Stromal cell of bone marrow (primary cell): Measurements from ENCODE around the gene LMO1.

Source experiments
- DNase-seq: peaks from one replicate; pipeline ENCODE4 v3.0.0-alpha.2; 2012; ENCODE audit warnings: low read depth

LMO1 gene

DNA sequence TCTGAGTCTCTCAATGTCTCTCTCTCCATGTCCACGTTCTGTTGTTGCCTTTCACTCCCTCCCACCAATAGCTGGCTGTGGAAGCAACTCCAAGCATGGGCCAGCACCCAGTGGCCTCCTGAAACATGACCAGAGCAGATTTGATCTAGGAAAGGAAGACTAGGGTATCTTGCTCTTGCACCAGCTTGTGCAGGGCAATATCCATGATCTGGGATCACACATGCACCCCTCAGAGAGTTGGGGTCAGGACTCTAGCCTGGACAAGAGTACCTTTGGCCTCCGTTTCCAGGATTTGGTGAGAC is 60.3 kb downstream of the LMO1 start:
- DNase-seq: no peak

DNA sequence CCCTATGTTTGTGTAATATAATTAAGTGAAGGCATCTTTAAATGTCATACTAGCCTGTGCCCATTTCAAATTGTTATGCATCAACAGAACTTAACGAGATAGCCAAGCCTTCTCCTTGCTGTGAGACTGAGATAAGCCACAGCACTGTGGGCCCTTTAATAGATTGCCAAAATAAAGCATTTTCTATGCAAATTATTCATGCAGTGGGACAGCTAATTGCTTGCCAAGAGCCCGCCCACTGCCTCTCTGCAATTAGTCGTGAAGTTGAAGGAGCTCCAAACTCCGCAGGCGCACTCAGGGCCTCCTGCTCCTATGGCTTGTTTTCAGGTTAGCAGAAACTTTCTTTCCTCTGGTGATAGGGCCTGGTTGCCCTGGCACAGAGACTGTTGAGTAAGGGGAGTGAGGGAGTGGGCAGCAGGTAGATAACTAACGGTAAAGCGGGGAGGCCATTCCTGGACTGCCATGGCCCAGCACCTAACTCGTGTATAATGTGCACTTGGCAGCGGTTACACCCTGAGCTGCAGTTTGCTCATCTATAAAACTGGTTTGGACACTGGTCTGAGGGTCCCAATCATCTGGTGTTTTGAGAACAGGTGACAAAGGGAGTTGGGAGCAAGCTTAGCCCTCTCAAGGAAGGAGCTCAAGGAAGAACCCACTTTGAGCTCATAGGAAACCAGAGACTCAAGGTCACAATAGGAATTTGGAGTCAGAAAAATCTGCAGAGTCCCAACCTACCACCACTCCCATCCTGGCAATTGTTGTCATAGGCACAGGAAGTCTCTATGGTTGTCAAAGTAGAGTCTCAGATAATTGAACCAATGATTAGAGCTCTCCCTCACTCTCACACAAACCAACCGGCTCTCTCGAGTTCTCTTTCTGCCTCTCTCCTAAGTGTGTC is 60.9 kb downstream of the LMO1 start:
- DNase-seq: no peak

DNA sequence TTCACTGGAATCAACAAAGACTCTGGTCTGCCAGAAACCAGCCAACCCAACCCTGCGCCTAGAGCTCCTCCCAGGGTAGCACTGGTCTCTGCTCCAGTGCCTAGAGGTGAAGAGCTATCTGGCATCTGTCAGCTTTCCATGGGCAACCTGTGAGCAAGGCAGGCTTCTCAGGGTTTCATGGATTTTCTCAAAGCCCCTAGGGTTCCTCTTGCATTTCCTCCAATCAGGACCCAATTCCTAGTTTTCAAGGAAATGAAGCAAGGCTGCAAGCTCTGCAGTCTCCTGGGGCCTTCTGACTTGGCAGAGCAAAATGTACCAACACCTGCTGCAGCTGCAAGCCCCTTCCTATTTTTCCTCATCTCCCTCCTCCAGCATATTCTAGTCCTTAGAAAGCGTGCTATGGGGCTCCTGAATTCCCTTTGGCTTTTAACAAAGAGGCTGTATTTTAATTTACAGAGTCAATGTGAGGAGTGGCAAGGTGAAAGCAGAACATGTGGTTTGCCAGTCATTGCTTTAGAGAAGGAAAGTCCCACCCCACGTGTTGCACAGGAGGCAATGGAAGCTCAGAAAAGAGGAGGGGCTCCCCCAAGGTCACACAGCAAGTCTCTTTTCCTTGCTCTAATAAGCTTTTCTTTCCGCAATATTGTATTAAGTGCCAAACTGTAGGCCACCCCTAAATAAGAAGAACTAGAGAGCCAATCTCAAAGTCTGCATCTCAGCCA is 61.9 kb downstream of the LMO1 start:
- DNase-seq: no peak

DNA sequence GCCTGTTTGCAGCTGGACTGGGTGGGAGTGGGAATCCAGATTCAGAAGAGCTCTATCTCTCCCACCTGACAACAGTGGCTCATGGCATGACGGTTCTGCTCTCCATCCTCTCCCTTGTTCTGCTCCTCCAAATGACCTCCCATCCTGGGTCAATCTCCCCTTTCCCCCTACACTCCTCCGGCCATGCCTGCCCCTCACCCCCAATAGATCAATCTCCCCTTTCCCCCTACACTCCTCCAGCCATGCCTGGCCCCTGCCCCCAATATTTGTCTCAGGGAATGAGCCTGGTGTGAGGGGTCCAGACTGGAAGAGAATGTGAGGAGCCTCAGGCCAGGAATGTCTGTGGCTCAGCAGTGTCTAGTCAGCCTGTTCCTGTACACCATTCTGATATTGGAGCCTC is 64.0 kb downstream of the LMO1 start:
- DNase-seq: no peak

DNA sequence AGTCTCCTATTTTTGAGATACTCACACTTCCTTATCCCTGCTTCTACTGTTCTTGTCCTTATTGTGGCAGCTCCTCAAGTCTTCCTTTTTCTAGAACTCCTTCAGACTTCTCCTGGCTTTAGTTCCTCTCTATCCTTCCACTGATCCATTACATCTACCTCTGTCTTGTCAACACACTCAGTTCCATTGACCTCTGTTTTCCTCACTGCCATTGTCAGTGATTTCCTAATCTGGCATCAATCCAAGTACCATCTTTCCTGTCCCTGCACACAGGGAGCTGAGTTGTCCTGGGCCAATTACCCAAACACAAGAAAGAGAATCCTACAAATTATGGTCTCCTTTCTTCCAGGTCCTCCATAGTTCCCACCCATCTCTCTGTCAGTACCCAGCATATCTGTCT is 66.9 kb downstream of the LMO1 start:
- no peak for DNase-seq

DNA sequence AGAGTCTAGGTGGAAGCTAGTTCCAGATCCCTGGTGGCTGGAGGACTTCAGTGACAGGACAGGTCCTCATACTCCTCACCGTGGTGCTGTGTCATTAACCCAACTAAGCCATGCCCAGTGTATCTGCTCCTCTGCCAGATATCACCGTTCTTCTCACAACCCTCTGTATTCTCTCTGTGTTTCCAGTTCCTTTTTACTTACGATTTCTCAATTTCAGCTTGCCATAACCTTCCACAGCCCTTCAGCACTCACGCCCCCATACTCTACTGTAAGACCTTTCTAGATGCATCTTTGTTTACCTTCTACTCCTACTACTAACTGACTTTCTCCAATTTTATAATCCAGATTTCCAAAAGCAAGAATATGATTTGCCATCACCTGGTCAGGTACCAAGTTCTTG is 68.7 kb downstream of the LMO1 start:
- DNase-seq: no peak

DNA sequence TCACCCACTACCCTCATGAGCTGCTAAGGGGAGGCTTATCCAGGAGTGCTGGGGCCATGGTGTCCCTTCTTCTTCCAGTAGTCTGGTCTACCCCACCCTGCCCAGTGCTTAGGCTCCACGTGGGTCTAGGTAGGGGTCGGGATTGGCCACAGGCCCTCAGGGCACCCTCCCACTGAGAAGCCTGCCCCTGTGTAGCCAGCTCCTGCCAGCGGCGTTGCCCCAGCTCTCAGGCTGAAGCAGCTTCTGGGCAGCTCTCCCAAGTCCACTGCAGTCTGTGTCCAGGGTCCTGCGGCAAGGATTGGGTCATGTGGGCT is 70.8 kb downstream of the LMO1 start:
- DNase-seq: no peak

DNA sequence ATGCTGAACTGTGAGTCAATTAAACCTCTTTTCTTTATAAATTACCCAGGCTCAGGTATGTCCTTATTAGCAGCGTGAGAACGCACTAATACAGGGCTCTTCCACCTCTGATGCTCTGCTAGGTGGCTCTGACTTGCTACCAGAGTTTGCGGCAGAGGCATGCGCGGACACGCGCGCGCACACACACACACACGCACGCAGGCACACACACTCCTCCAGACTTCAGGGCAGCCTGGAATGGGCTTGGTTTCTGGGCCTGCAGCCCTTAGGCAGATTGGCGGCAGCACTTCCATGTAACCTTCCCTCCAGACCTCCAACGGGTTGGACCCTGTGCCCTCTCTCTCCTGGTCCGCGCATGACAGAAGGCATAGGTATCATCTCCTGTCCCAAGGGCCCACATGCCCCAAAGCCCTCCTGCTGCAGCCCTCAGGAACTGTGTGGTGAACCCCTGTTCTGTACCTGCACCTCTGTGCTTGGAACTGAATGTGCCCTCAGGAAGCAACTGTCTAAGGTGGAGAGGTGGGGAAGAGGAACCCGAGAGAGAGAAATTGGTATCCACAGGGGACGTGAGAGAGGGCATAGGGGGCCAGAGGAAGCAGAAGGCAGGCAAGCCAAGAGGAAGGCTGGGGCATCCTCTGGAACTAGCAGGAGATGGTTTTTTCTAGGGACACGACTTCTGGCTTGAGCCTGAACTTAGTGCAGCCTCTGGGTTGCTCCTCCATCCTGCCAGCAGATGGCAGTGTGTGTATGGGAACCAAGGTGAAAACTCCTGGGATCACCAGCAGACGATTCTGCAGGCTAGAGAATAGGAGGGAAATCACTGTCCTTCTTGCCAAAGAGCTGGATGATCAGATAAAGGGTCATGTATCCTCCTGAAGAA is 71.4 kb downstream of the LMO1 start:
- peak; percentile 31 for DNase-seq

DNA sequence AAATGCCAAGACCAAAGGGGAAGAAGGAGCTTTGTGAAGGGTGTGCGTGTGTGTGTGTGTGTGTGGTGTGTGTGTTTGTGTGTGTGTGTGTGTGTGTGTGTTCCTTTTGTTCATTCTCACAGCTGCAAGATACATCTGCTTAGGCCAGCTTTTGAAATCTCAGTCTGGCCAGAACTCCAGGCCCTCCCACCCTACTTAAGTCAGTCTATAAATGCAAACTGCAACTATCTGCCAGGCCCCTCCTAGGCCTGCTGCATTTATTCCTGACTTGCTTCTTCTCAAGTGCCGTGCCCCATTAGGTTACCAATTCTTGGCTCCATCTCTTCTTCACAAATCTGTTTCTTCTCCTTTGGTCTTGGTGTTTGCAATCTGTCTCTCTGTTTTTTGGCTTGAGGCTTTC is 73.2 kb downstream of the LMO1 start:
- DNase-seq: no peak

DNA sequence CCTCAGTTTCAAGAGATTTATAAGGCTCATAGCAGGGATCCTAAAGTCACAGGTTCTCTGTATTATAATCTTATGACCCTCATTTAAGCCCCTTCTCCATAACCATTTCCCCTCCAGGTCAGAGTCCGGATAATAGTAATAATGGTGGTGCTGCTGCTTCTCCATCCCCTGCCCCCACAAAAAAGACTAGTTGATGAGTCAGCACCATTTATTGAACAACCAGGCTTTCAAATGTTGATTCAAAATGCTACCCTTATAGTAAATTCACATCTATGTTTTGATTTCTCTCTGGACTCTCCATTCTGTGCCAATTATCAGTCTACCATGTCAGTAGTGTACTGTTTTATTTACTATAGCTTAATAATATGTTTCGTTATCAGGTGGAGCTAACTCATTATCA is 77.2 kb downstream of the LMO1 start:
- DNase-seq: no peak

DNA sequence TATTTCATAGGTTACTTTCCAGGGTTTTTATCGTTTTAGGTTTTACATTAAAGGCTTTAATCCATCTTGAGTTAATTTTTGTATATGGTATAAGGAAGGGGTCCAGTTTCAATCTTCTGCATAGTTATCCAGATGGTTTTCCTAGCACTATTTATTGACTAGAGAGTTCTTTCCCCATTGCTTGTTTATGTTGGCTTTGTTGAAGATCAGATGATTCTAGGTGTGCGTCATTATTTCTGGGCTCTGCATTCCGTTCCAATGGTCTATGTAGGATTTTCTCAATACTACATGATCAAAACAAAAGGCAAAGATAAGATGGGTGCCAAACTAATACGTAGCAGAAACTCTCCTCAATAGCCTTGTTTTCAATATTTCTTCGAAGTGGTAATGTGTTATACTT is 80.6 kb downstream of the LMO1 start:
- no peak for DNase-seq

DNA sequence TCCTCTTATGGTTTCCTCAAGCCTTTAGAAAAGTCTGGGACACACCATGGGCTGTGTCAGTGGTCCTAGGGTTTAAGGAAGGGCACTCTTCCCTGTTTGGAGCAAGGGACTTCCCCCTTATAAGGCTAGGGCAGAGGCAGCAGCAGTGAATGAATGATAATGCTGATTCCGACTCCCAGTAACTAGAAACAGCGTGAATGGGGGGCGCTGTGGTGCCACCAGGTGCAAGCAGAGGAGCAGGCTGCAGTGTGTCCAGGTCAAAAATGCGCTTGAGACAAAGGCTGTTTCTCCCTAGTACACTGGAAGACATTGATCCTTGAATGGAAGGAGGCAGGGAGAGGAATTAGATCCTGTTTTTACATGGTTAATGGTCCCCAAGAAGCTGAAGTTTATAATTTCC is 83.2 kb downstream of the LMO1 start:
- DNase-seq: no peak

DNA sequence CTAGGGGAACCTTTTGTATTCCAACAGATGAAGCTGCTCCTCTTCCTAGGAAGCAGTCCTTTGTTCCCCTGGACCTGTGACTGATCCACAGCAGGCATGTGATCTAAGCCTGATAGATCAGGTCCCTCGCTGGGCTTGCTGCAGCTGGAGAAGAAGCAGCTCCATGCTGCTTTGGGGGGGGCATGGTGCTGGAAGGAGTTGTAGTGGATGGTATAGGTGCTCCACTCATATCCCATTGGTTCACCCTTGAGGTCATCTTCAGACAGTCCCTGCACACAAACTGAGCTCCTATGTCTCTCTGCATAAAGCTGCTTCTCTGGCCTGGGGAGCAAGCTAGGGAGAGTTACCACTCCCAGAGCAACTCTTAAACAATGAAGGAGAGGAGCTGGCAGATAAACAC is 85.4 kb downstream of the LMO1 start:
- no peak for DNase-seq

DNA sequence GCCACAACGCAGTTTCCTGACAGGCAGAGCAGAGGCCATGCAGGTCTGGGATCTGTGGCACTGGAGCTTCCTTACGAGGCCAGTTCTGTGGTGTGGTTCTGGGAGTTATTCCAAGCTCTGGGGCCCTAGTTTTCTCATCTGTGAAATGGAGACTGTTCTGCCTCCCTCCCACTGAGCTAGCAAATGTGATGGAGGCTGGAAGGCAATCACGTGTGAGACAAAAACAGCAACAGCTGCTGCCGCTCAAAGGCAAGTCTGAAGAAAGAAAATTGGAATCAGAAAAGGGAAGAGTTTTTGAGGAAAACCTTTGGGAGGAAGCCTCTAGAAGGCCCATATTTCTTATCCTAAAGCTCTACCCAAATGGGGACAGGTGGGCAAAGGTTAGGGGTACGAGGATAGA is 86.5 kb downstream of the LMO1 start:
- DNase-seq: no peak
